ENCODE results near the gene MTR.

- TF ChIP-seq CTCF (conservative IDR thresholded peaks at IDR 0.05; ENCODE audit: low read length) (no peak), EZH2phosphoT487 (IDR thresholded peaks at IDR 0.05; ENCODE audit: borderline replicate concordance, low read depth, low read length) (no peak)
Observed at GRCh38 chr1:236829085-236829484, 34.0 kb downstream of the MTR start.

Data from OCI-LY7 (cell line).